GM23338 (cell line): Measurements from ENCODE around the gene ADORA2A. TPM values are rescaled to one million over a fixed set of nuclear protein-coding genes. Genes with fewer than 3 reads are reported as not detected.

ENCODE experiments used
- ATAC-seq: fragments of 200-7000 bp; cut with Tn5 transposase; 3 replicates; pipeline ENCODE4 v1.9.1; 2020
- DNase-seq: peaks from one replicate; pipeline ENCODE4 v3.0.0-alpha.2; 2015; ENCODE audit warnings: low spot score
- H2AFZ ChIP-seq: fragments of 200-600 bp; sonication (generic); 2 replicates; pipeline ENCODE4 v1.8.0; 2016; ENCODE audit warnings: antibody characterized with exemption, mild to moderate bottlenecking, moderate library complexity
- H3F3A ChIP-seq: fragments of 200-600 bp; sonication (generic); replicated peaks from 2 replicates; pipeline ENCODE4 v1.8.0; 2017; ENCODE audit warnings: antibody characterized with exemption, mixed run types, low read depth
- H3K27ac ChIP-seq: fragments of 200-600 bp; sonication (generic); 2 replicates; pipeline ENCODE4 v1.6.1; 2016; ENCODE audit warnings: low read depth
- H3K27me3 ChIP-seq: fragments of 200-600 bp; sonication (generic); 2 replicates; pipeline ENCODE4 v1.8.0; 2016; ENCODE audit warnings: mild to moderate bottlenecking, mixed run types, moderate library complexity; ENCODE audit not compliant: insufficient read depth
- H3K36me3 ChIP-seq: fragments of 200-600 bp; sonication (generic); 2 replicates; pipeline ENCODE4 v1.8.0; 2016; ENCODE audit warnings: mild to moderate bottlenecking; ENCODE audit not compliant: insufficient read depth
- H3K4me1 ChIP-seq: fragments of 200-600 bp; sonication (generic); 2 replicates; pipeline ENCODE4 v1.8.0; 2016; ENCODE audit warnings: mild to moderate bottlenecking, moderate library complexity; ENCODE audit not compliant: insufficient read depth
- H3K4me2 ChIP-seq: fragments of 200-600 bp; sonication (generic); 2 replicates; pipeline ENCODE4 v1.7.1; 2017; ENCODE audit warnings: mixed run types
- H3K4me3 ChIP-seq: fragments of 200-600 bp; sonication (generic); 2 replicates; pipeline ENCODE4 v1.6.1; 2016; ENCODE audit warnings: mixed run types
- H3K79me2 ChIP-seq: fragments of 200-600 bp; sonication (generic); replicated peaks from 2 replicates; pipeline ENCODE4 v1.8.0; 2017; ENCODE audit warnings: mild to moderate bottlenecking; ENCODE audit not compliant: insufficient read depth
- H3K9me2 ChIP-seq: fragments of 200-600 bp; sonication (generic); 2 replicates; pipeline ENCODE4 v1.8.0; 2017; ENCODE audit not compliant: insufficient read depth
- H4K20me1 ChIP-seq: fragments of 200-600 bp; sonication (generic); replicated peaks from 2 replicates; pipeline ENCODE4 v1.8.0; 2017; ENCODE audit warnings: mild to moderate bottlenecking; ENCODE audit not compliant: insufficient read depth
- H3K27ac Mint-ChIP-seq: 2 replicates; pipeline ENCODE4 v1.8.0; 2020; ENCODE audit warnings: inconsistent platforms, mild to moderate bottlenecking, moderate library complexity, mixed read lengths
- H3K27me3 Mint-ChIP-seq: 3 replicates; pipeline ENCODE4 v1.8.0; 2022; ENCODE audit warnings: low read depth, mild to moderate bottlenecking, moderate library complexity, mixed read lengths, inconsistent platforms; ENCODE audit not compliant: insufficient read depth, poor library complexity
- H3K36me3 Mint-ChIP-seq: 3 replicates; pipeline ENCODE4 v1.8.0; 2021; ENCODE audit warnings: low read depth, mild to moderate bottlenecking, inconsistent platforms, moderate library complexity, mixed read lengths
- H3K4me1 Mint-ChIP-seq: 3 replicates; pipeline ENCODE4 v1.8.0; 2020; ENCODE audit warnings: mild to moderate bottlenecking, inconsistent platforms, mixed read lengths
- H3K4me3 Mint-ChIP-seq: 3 replicates; pipeline ENCODE4 v1.8.0; 2021; ENCODE audit warnings: moderate library complexity, mild to moderate bottlenecking, inconsistent platforms, mixed read lengths
- H3K9me3 Mint-ChIP-seq: 3 replicates; pipeline ENCODE4 v1.8.0; 2020; ENCODE audit warnings: moderate library complexity, mild to moderate bottlenecking, inconsistent platforms, mixed read lengths
- CREB1 ChIP-seq: fragments of 250-450 bp; sonication (Bioruptor Pico); IDR thresholded peaks from 2 replicates; pipeline ENCODE4 v1.5.0; 2020; ENCODE audit warnings: low read depth, mild to moderate bottlenecking, moderate library complexity
- EZH2 ChIP-seq: fragments of 200-600 bp; sonication (generic); IDR thresholded peaks from one replicate; pipeline ENCODE4 v1.8.0; 2017; ENCODE audit warnings: antibody characterized with exemption, mild to moderate bottlenecking, low read depth; ENCODE audit not compliant: unreplicated experiment
- EZH2phosphoT487 ChIP-seq: fragments of 200-600 bp; sonication (generic); IDR thresholded peaks from one replicate; pipeline ENCODE4 v1.8.1; 2018; ENCODE audit warnings: antibody characterized with exemption; ENCODE audit not compliant: unreplicated experiment
- JUNB ChIP-seq: IDR thresholded peaks from one replicate; pipeline ENCODE4 v1.6.1; 2016; ENCODE audit warnings: antibody characterized with exemption; ENCODE audit not compliant: unreplicated experiment
- STAT1 ChIP-seq: IDR thresholded peaks from one replicate; pipeline ENCODE4 v1.6.1; 2016; ENCODE audit warnings: antibody characterized with exemption; ENCODE audit not compliant: unreplicated experiment
- ZNF114 ChIP-seq: fragments of 250-450 bp; sonication (Bioruptor Pico); IDR thresholded peaks from 2 replicates; pipeline ENCODE4 v1.5.0; 2020; ENCODE audit warnings: mild to moderate bottlenecking, moderate library complexity
- ZNF331 ChIP-seq: fragments of 250-450 bp; sonication (Bioruptor Pico); IDR thresholded peaks from 2 replicates; pipeline ENCODE4 v1.5.0; 2020; ENCODE audit warnings: low read depth, mild to moderate bottlenecking, moderate library complexity
- polyA plus RNA-seq: library from polyadenylated mRNA; unstranded; fragments of >200 nt; fragmentation: Nextera tagmentation; extraction: Ambion mirVana; gene quantifications from 2 replicates; pipeline ENCODE4 v1.2.1, GENCODE V29; 2016
- total RNA-seq: library from RNA; depleted of rRNA; stranded (reverse); fragments of >200 nt; shearing (Covaris generic); gene quantifications from 2 replicates; pipeline ENCODE4 v1.2.3, GENCODE V29; 2014
- TF ChIP-seq, protein P1 (sequence below), 2 experiments: fragments of 200-600 bp in 1 of 2; sonication (generic) in 1 of 2; conservative IDR thresholded peaks; 2 replicates each; pipeline versions ENCODE4 v1.5.1 to v1.6.1; 2016 to 2017; ENCODE audit warnings: antibody characterized with exemption in 2 of 2, low read depth in 2 of 2, mild to moderate bottlenecking in 2 of 2, moderate library complexity in 1 of 2
- TF ChIP-seq, protein P2 (sequence below): IDR thresholded peaks from 2 replicates; pipeline ENCODE4 v1.6.1; 2016; ENCODE audit warnings: antibody characterized with exemption

Gene ADORA2A
- total and polyA plus RNA-seq, 2 experiments from 2014 or later, result 4.1 to 13.5 TPM

DNA sequence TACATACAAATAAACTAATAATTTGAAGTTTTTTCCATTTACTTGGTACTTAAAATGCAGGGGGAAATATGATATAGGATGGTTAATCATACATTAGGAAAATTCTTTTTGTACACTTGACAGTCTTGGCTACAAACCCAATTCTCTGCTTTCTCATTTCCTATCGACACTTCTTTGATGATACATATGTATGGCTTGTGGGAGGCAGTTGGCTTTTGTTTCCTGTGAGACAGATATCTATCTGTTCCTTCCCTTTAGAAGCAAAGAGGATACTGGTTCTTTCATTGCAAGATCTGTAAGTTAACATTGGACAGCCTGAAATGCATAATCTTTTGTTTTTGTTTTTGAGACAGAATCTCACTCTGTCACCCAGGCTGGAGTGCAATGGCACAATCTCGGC, 47.9 kb upstream of the ADORA2A start:
- H3K4me2 ChIP-seq, result no peak overlapping the region
- H3K4me3 Mint-ChIP-seq, result no peak overlapping the region
- no peak overlapping the region for H3K27ac Mint-ChIP-seq

DNA sequence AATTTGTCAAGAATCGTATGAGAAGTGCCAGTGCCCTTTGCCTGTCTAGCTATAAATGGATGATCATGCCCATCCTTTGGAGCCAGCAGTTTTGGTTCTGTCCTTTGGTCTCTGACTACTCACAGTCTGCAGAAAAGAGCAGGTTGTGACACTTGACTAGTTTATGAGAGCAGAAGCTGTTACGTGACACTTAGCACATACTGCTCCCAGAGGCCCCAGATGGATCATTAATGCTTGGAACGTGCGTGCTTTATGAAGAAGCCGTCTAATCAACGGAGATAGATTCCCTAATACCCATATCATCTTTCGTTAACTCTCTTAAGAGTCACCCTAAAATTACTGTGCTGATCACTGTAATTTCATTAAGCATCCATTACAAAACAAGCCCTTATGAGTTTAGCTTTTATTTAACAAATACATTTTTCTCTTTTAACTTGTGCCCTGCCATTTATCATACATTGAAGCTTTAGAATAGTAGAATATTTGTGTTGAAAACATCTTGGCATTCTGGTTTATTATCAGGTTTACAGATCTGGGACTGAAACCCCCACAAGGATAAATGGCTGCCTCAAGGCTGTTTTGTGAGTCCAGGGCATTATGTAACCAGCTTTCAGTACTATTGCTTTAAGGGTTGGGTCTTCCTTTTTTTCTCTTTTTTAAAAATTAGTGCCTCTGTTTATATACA, 47.0 kb upstream of the ADORA2A start:
- DNase-seq (no peak), ATAC-seq (no peak)
- H2AFZ ChIP-seq, result no peak overlapping the region
- no peak overlapping the region for H3K27ac ChIP-seq
- 0 out of 2 replicates have a peak, but pooled peaks cover 6% of the 10 kb centered on the region for H4K20me1 ChIP-seq
- peaks cover 1% of the 10 kb centered on the region for H3K27me3 Mint-ChIP-seq
- TF ChIP-seq ZNF331 (CRISPR knock-in tag) (no peak), CREB1 (CRISPR knock-in tag) (no peak)
- H3K4me2 ChIP-seq, result no peak overlapping the region
- no peaks in the 10 kb centered on the region for H3K27me3 ChIP-seq
- H3K36me3 Mint-ChIP-seq, result peaks cover 37% of the 10 kb centered on the region; the same call in 2 of the 3 replicates
- no peaks in the 10 kb centered on the region for H3K4me1 Mint-ChIP-seq
- H3F3A ChIP-seq, result no peaks in the 10 kb centered on the region
- no peaks in the 10 kb centered on the region for H3K9me3 Mint-ChIP-seq
- H3K79me2 ChIP-seq, result no peaks in the 10 kb centered on the region
- H3K27ac Mint-ChIP-seq, result no peak overlapping the region
- H3K9me2 ChIP-seq, result no peaks in the 10 kb centered on the region
- H3K4me3 Mint-ChIP-seq, result no peak overlapping the region
- H3K36me3 ChIP-seq, result peaks cover 12% of the 10 kb centered on the region
- H3K4me1 ChIP-seq, result no peaks in the 10 kb centered on the region
- H3K4me3 ChIP-seq, result no peak overlapping the region

More for the DNA sequence above, 47.9 kb upstream of the ADORA2A start:
- H3K27me3 ChIP-seq, result no peaks in the 10 kb centered on the region
- no peak overlapping the region for H2AFZ ChIP-seq
- no peak for ATAC-seq
- Mint-ChIP-seq H3K27me3 (peaks cover 1% of the 10 kb centered on the region), H3K9me3 (no peaks in the 10 kb centered on the region), H3K36me3 (peaks cover 46% of the 10 kb centered on the region; the same call in 2 of the 3 replicates), H3K4me1 (no peaks in the 10 kb centered on the region)
- no peak overlapping the region for H3K27ac ChIP-seq
- TF ChIP-seq, protein P1, sequence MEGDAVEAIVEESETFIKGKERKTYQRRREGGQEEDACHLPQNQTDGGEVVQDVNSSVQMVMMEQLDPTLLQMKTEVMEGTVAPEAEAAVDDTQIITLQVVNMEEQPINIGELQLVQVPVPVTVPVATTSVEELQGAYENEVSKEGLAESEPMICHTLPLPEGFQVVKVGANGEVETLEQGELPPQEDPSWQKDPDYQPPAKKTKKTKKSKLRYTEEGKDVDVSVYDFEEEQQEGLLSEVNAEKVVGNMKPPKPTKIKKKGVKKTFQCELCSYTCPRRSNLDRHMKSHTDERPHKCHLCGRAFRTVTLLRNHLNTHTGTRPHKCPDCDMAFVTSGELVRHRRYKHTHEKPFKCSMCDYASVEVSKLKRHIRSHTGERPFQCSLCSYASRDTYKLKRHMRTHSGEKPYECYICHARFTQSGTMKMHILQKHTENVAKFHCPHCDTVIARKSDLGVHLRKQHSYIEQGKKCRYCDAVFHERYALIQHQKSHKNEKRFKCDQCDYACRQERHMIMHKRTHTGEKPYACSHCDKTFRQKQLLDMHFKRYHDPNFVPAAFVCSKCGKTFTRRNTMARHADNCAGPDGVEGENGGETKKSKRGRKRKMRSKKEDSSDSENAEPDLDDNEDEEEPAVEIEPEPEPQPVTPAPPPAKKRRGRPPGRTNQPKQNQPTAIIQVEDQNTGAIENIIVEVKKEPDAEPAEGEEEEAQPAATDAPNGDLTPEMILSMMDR (conservative IDR thresholded peaks at IDR 0.05; ENCODE audit: low read depth in 2 of 2), result no peak
- TF ChIP-seq ZNF331 (CRISPR knock-in tag), result no peak
- TF ChIP-seq EZH2, result no peak
- TF ChIP-seq, protein P2, sequence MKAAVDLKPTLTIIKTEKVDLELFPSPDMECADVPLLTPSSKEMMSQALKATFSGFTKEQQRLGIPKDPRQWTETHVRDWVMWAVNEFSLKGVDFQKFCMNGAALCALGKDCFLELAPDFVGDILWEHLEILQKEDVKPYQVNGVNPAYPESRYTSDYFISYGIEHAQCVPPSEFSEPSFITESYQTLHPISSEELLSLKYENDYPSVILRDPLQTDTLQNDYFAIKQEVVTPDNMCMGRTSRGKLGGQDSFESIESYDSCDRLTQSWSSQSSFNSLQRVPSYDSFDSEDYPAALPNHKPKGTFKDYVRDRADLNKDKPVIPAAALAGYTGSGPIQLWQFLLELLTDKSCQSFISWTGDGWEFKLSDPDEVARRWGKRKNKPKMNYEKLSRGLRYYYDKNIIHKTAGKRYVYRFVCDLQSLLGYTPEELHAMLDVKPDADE, result no peak
- TF ChIP-seq EZH2phosphoT487, result no peak
- no peak for TF ChIP-seq JUNB
- no peak for TF ChIP-seq CREB1 (CRISPR knock-in tag)
- TF ChIP-seq STAT1, result no peak
- TF ChIP-seq ZNF114 (CRISPR knock-in tag), result no peak
- H3K36me3 ChIP-seq, result peaks cover 12% of the 10 kb centered on the region
- no peak overlapping the region for H3K4me3 ChIP-seq
- H3K79me2 ChIP-seq, result no peaks in the 10 kb centered on the region
- H3F3A ChIP-seq, result no peaks in the 10 kb centered on the region
- DNase-seq, result no peak
- H3K9me2 ChIP-seq, result no peaks in the 10 kb centered on the region
- H3K4me1 ChIP-seq, result no peaks in the 10 kb centered on the region
- 0 out of 2 replicates have a peak, but pooled peaks cover 3% of the 10 kb centered on the region for H4K20me1 ChIP-seq
